Osteocyte (in vitro differentiated cells): ENCODE results near the gene GATAD2B. TPM values are rescaled to one million over a fixed set of nuclear protein-coding genes. Genes with fewer than 3 reads are reported as not detected.
"Not testable (repeated sequence)": the region's sequence is repeated elsewhere in the genome, so short reads cannot be mapped to it uniquely, and the experiment has no call there.

ENCODE experiments used
- DNase-seq: peaks from one replicate; pipeline ENCODE4 v3.0.0; 2021; ENCODE audit warnings: mixed read lengths; ENCODE audit not compliant: unreplicated experiment; ENCODE audit errors: extremely low spot score
- H3K27ac Mint-ChIP-seq: one replicate; pipeline ENCODE4 v1.8.0; 2021; ENCODE audit warnings: mild to moderate bottlenecking, mixed read lengths; ENCODE audit not compliant: unreplicated experiment
- H3K27me3 Mint-ChIP-seq: one replicate; pipeline ENCODE4 v1.8.0; 2021; ENCODE audit warnings: mixed read lengths; ENCODE audit not compliant: unreplicated experiment
- H3K36me3 Mint-ChIP-seq: one replicate; pipeline ENCODE4 v1.8.0; 2021; ENCODE audit warnings: mixed read lengths; ENCODE audit not compliant: unreplicated experiment
- H3K4me1 Mint-ChIP-seq: one replicate; pipeline ENCODE4 v1.8.0; 2021; ENCODE audit warnings: mixed read lengths; ENCODE audit not compliant: unreplicated experiment
- H3K4me3 Mint-ChIP-seq: one replicate; pipeline ENCODE4 v1.8.0; 2021; ENCODE audit warnings: mild to moderate bottlenecking, moderate library complexity, mixed read lengths; ENCODE audit not compliant: unreplicated experiment
- H3K9me3 Mint-ChIP-seq: one replicate; pipeline ENCODE4 v1.8.0; 2021; ENCODE audit warnings: mixed read lengths; ENCODE audit not compliant: unreplicated experiment
- total RNA-seq: library from RNA; stranded (reverse); gene quantifications from 2 replicates; pipeline ENCODE4 v1.2.1, GENCODE V29; 2021
- TF ChIP-seq, protein P1 (sequence below): fragments of 200-600 bp; sonication (generic); IDR thresholded peaks from 2 replicates; pipeline ENCODE4 v1.5.0; 2021; ENCODE audit warnings: antibody characterized with exemption, mild to moderate bottlenecking, moderate library complexity

The GATAD2B gene
- total RNA-seq, 1 donor from 2014 or later, result 66.7 TPM

DNA sequence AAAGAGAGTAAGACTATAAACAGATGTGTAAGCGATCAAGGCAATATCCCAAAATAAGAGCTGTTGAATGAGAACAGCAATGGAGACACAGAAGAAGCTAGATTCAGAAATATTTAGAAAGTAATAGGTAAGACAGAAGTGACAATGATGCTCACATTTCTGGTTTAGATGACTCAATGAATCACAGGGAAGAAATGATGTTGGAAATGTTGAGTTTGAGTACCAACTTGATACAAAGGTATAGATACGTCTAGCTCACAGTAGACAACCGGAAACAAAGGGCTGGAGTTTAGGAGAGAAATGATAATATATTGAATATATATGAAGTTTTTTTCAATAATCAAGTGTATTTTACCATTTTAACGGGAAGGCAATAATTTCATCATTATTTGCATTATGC, 6.5 kb downstream of the GATAD2B start:
- H3K4me1 Mint-ChIP-seq, result peaks cover 36% of the 10 kb centered on the region
- no peaks in the 10 kb centered on the region for H3K36me3 Mint-ChIP-seq
- DNase-seq, result no peak
- no peaks in the 10 kb centered on the region for H3K27me3 Mint-ChIP-seq
- H3K27ac Mint-ChIP-seq, result no peak overlapping the region
- no peak overlapping the region for H3K4me3 Mint-ChIP-seq
- no peaks in the 10 kb centered on the region for H3K9me3 Mint-ChIP-seq
- TF ChIP-seq, protein P1, sequence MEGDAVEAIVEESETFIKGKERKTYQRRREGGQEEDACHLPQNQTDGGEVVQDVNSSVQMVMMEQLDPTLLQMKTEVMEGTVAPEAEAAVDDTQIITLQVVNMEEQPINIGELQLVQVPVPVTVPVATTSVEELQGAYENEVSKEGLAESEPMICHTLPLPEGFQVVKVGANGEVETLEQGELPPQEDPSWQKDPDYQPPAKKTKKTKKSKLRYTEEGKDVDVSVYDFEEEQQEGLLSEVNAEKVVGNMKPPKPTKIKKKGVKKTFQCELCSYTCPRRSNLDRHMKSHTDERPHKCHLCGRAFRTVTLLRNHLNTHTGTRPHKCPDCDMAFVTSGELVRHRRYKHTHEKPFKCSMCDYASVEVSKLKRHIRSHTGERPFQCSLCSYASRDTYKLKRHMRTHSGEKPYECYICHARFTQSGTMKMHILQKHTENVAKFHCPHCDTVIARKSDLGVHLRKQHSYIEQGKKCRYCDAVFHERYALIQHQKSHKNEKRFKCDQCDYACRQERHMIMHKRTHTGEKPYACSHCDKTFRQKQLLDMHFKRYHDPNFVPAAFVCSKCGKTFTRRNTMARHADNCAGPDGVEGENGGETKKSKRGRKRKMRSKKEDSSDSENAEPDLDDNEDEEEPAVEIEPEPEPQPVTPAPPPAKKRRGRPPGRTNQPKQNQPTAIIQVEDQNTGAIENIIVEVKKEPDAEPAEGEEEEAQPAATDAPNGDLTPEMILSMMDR, result no peak

DNA sequence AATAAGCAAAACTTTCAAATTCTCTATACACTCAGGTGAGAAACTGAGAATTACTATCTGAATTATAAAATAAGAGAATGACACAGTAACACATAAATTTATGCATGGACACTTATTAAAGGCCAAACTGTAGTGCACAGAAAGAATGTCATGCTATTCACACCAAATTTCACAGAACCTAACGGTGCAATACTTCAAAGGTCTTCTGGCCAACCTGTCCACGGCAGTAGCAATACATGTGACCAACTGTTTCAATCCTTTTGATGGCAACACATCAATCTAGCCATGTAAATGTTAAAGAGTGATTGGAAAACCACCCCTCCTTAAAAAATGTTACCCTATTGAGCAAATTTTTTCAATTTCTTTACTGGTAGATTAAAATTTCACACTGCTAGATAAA, 10.4 kb downstream of the GATAD2B start:
- Mint-ChIP-seq H3K4me3 (no peak overlapping the region), H3K27me3 (no peaks in the 10 kb centered on the region), H3K36me3 (peaks cover 3% of the 10 kb centered on the region), H3K4me1 (peaks cover 8% of the 10 kb centered on the region), H3K9me3 (no peaks in the 10 kb centered on the region), H3K27ac (no peak overlapping the region)
- no peak for DNase-seq
- TF ChIP-seq, protein P1, result no peak

DNA sequence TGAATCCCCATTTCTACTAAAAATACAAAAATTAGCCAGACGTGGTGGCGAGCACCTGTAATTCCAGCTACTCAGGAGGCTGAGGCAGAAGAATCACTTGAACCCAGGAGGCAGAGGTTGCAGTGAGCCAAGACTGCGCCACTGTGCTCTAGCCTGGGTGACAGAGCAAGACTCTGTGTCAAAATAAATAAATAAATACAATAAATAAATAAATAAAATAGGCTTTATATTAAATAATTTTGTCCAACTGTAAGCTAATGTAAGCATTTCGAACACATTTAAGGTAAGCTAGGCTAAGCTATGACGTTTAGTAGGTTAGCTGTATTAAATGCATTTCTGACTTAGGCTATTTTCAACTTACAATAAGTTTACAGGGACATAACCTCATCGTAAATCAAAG, 12.2 kb downstream of the GATAD2B start:
- H3K4me3 Mint-ChIP-seq, H3K27ac Mint-ChIP-seq, DNase-seq, H3K36me3 Mint-ChIP-seq, H3K9me3 Mint-ChIP-seq, H3K27me3 Mint-ChIP-seq: not testable (repeated sequence)
- peaks cover 10% of the 10 kb centered on the region for H3K4me1 Mint-ChIP-seq

DNA sequence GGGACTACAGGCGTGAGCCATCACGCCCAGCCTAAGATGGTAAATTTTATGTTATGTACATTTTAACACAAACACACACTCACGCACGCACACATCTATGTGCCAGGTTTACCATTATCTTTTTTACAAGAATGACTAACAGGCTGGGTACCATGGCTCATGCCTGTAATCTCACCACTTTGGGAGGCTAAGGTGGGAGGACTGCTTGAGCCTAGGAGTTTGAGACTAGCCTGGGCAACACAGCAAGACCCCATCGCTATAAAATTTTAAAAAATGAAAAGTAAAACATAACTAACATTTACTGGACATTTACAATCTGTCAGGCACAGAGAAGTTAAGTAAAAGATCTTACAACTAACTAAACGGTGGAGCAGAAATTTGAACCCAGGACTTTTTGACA, 14.7 kb downstream of the GATAD2B start:
- H3K27ac Mint-ChIP-seq, result no peak overlapping the region
- no peak for DNase-seq
- no peaks in the 10 kb centered on the region for H3K27me3 Mint-ChIP-seq
- no peaks in the 10 kb centered on the region for H3K9me3 Mint-ChIP-seq
- TF ChIP-seq, protein P1, result no peak
- H3K4me3 Mint-ChIP-seq, result no peak overlapping the region
- peaks cover 8% of the 10 kb centered on the region for H3K36me3 Mint-ChIP-seq
- peaks cover 25% of the 10 kb centered on the region for H3K4me1 Mint-ChIP-seq

DNA sequence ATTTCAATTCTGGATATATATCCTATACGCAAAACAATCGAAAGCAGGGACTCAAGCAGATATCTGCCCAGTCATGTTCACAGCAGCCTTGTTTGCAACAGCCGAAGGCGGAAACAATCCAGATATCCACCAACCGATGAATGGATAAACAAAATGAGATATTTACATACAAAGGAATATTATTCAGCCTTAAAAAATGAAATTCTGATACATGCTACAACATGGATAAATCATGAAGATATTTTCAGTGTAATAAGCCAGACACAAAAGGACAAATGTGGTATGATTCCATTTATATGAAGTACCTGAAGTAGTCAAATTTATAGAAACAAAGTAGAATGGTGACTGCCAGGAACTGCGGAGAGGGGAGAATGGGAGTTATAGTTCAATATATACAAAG, 15.6 kb downstream of the GATAD2B start:
- H3K4me1 Mint-ChIP-seq, result peaks cover 25% of the 10 kb centered on the region

More for the DNA sequence above, 15.6 kb downstream of the GATAD2B start:
- Mint-ChIP-seq H3K9me3 (no peaks in the 10 kb centered on the region), H3K27me3 (no peaks in the 10 kb centered on the region), H3K36me3 (peaks cover 8% of the 10 kb centered on the region), H3K4me3 (no peak overlapping the region), H3K27ac (no peak overlapping the region)
- TF ChIP-seq, protein P1, result no peak
- DNase-seq, result no peak
